NCI-H187 treated with DMSO at 0.1 percent for 48 hours (cell line): Measurements from ENCODE around the gene ANKRD65.

ENCODE experiments used
- DNase-seq: peaks from one replicate; lab custom pipeline; 2025; lab: John Stamatoyannopoulos, UW

ANKRD65 gene

GRCh38 chr1:1441002-1441888, 20.2 kb upstream of the ANKRD65 start:
- no peak for DNase-seq

GRCh38 chr1:1440262-1441001, 19.4 kb upstream of the ANKRD65 start:
- DNase-seq: no peak

GRCh38 chr1:1439546-1440261, 18.6 kb upstream of the ANKRD65 start:
- no peak for DNase-seq

- no peak for DNase-seq
Measured at GRCh38 chr1:1438531-1439381, 17.7 kb upstream of the ANKRD65 start.

GRCh38 chr1:1437904-1438376, 16.9 kb upstream of the ANKRD65 start:
- no peak for DNase-seq

- DNase-seq: no peak
Measured at GRCh38 chr1:1437033-1437903, 16.2 kb upstream of the ANKRD65 start.

- DNase-seq: no peak
Measured at GRCh38 chr1:1436630-1437032, 15.6 kb upstream of the ANKRD65 start.

GRCh38 chr1:1435911-1436629, 15.0 kb upstream of the ANKRD65 start:
- no peak for DNase-seq

- no peak for DNase-seq
Measured at GRCh38 chr1:1435106-1435903, 14.2 kb upstream of the ANKRD65 start, which contains the start of gene VWA1. TSS of gene VWA1 (plus strand) at chr1:1435690. CDS start at chr1:1435749, 59 bp downstream.

GRCh38 chr1:1434824-1435105, 13.7 kb upstream of the ANKRD65 start:
- no peak for DNase-seq

- DNase-seq: no peak
Measured at GRCh38 chr1:1434131-1434823, 13.2 kb upstream of the ANKRD65 start.

GRCh38 chr1:1433804-1434130, 12.7 kb upstream of the ANKRD65 start:
- no peak for DNase-seq

- DNase-seq: no peak
Measured at GRCh38 chr1:1432951-1433803, 12.1 kb upstream of the ANKRD65 start.

GRCh38 chr1:1432274-1432950, 11.3 kb upstream of the ANKRD65 start:
- DNase-seq: no peak

- DNase-seq: no peak
Measured at GRCh38 chr1:1431845-1432273, 10.8 kb upstream of the ANKRD65 start.

- no peak for DNase-seq
Measured at GRCh38 chr1:1430992-1431844, 10.1 kb upstream of the ANKRD65 start.
